ENCODE results near the gene HAND2.

Gene HAND2

GRCh38 chr4:173535957-173536356 lies 5.9 kb upstream of the HAND2 start:
- DNase-seq = no peak

- no peak for DNase-seq
Observed at GRCh38 chr4:173535165-173535902, 5.3 kb upstream of the HAND2 start.

GRCh38 chr4:173534434-173534833 lies 4.4 kb upstream of the HAND2 start:
- no peak for DNase-seq

- no peak for DNase-seq
Observed at GRCh38 chr4:173532725-173533511, 2.9 kb upstream of the HAND2 start.

- DNase-seq = no peak
Observed at GRCh38 chr4:173531086-173531965, 1.3 kb upstream of the HAND2 start.

GRCh38 chr4:173530326-173531085 lies 477 bp upstream of the HAND2 start:
- no peak for DNase-seq

- peak; percentile 41 for DNase-seq
Observed at GRCh38 chr4:173528378-173529321, 1.4 kb downstream of the HAND2 start.

GRCh38 chr4:173527103-173527891 lies 2.7 kb downstream of the HAND2 start:
- DNase-seq = peak; percentile 63

- no peak for DNase-seq
Observed at GRCh38 chr4:173526724-173527102, 3.3 kb downstream of the HAND2 start.

GRCh38 chr4:173526027-173526482 lies 4.0 kb downstream of the HAND2 start:
- DNase-seq = no peak

GRCh38 chr4:173525118-173526011 lies 4.7 kb downstream of the HAND2 start:
- DNase-seq = peak; percentile 36

GRCh38 chr4:173524218-173525117 lies 5.6 kb downstream of the HAND2 start:
- DNase-seq = no peak

GRCh38 chr4:173522951-173523395 lies 7.1 kb downstream of the HAND2 start:
- no peak for DNase-seq

GRCh38 chr4:173522160-173522950 lies 7.7 kb downstream of the HAND2 start:
- peak; percentile 93 for DNase-seq

- no peak for DNase-seq
Observed at GRCh38 chr4:173521467-173522159, 8.4 kb downstream of the HAND2 start.

- DNase-seq = no peak
Observed at GRCh38 chr4:173520921-173521466, 9.0 kb downstream of the HAND2 start.

Measured in fibroblast of skin of abdomen (primary cell).